ENCODE measurements around the gene FOXJ3. TPM values are rescaled to one million over a fixed set of nuclear protein-coding genes. Genes with fewer than 3 reads are reported as not detected.

The FOXJ3 gene
- total RNA-seq, 4 donors from 2014 or later = 31.2 to 88.4 (median 81.5) TPM

DNA sequence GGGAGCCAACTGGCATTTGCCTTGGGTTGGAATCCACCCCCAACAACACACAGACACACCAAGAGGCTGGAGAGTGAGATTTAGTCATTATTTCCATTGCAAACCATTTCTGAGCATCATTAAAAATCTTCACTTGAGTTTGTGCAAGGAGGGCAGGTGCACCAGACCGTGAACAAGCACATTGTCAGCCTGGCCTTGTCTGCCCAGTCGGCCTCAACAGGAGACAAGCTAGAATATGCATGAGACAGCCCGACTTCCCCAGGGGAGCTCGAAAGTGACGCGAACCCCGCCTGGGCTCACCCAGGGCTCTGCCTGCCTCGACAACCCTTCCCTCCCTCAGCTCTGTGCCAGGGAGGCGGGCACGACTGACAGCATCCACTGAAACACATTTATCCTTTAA, 197.3 kb downstream of the FOXJ3 start:
- no peaks in the 10 kb centered on the region for H3K27me3 ChIP-seq
- H3K9me3 ChIP-seq = no peaks in the 10 kb centered on the region
- intact Hi-C loops (cut with DNase I; ENCODE audit: low total_unique reads) = no loop called here

DNA sequence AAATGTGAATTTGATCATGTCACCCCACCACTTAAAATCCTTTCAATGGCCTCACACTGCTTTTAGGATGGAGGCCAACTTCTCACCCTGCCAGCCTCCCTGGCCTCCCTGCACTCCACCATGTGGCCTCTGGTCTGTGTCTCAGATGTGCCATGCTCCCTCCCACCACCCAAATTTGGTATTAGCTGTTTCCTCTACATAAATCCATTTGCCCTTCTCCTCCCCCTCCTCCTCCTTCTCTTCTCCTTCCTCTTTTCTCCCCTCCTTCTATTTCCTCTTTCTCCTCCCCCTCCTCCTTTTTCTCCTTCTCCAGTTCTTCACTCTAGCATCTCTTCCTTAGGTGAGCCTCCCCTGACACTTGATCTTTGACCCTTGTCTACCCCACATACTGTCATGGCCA, 198.6 kb downstream of the FOXJ3 start:
- intact Hi-C loops (cut with DNase I; ENCODE audit: low total_unique reads) = no loop called here

More for the DNA sequence above, 197.3 kb downstream of the FOXJ3 start:
- H3K36me3 ChIP-seq = no peaks in the 10 kb centered on the region
- no peak overlapping the region for H3K4me3 ChIP-seq
- no peaks in the 10 kb centered on the region for H3K4me1 ChIP-seq
- DNase-seq = no peak
- TF ChIP-seq, protein P1, sequence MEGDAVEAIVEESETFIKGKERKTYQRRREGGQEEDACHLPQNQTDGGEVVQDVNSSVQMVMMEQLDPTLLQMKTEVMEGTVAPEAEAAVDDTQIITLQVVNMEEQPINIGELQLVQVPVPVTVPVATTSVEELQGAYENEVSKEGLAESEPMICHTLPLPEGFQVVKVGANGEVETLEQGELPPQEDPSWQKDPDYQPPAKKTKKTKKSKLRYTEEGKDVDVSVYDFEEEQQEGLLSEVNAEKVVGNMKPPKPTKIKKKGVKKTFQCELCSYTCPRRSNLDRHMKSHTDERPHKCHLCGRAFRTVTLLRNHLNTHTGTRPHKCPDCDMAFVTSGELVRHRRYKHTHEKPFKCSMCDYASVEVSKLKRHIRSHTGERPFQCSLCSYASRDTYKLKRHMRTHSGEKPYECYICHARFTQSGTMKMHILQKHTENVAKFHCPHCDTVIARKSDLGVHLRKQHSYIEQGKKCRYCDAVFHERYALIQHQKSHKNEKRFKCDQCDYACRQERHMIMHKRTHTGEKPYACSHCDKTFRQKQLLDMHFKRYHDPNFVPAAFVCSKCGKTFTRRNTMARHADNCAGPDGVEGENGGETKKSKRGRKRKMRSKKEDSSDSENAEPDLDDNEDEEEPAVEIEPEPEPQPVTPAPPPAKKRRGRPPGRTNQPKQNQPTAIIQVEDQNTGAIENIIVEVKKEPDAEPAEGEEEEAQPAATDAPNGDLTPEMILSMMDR (IDR thresholded peaks at IDR 0.05) = no peak
- no peak for TF ChIP-seq POLR2A (IDR thresholded peaks at IDR 0.05)
- H3K27ac ChIP-seq = no peak overlapping the region

DNA sequence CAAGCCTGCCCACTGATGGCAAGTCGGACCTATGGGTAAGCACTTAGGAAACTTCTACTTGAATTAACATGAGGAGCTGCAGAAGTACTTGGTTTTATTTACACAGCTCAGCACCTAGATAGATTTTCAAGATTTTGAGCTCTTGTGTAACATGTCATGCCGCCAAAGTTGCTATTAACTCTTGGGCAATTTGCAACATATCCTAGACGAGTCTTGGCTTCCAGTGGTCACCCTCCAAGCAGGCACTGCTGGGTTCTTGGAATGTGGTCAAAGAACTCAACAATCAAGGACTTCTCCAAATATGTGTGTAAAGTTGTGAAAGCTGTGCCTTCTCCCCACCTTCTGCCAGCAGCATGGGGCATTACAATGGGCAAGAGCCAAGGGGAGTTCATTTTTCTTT, 199.6 kb downstream of the FOXJ3 start:
- Histone ChIP-seq H3K36me3 (no peaks in the 10 kb centered on the region), H3K9me3 (no peaks in the 10 kb centered on the region), H3K27me3 (no peaks in the 10 kb centered on the region), H3K4me1 (no peaks in the 10 kb centered on the region), H3K27ac (no peak overlapping the region), H3K4me3 (no peak overlapping the region)
- TF ChIP-seq, protein P1 (IDR thresholded peaks at IDR 0.05) = no peak
- no peak for TF ChIP-seq POLR2A (IDR thresholded peaks at IDR 0.05)
- intact Hi-C loops (cut with DNase I; ENCODE audit: low total_unique reads) = no loop called here
- no peak for DNase-seq

More for the DNA sequence above, 198.6 kb downstream of the FOXJ3 start:
- DNase-seq = no peak
- H3K36me3 ChIP-seq = no peaks in the 10 kb centered on the region
- TF ChIP-seq, protein P1 (IDR thresholded peaks at IDR 0.05) = no peak
- H3K27me3 ChIP-seq = no peaks in the 10 kb centered on the region
- no peaks in the 10 kb centered on the region for H3K9me3 ChIP-seq
- H3K4me1 ChIP-seq = no peaks in the 10 kb centered on the region
- no peak overlapping the region for H3K27ac ChIP-seq
- no peak overlapping the region for H3K4me3 ChIP-seq

DNA sequence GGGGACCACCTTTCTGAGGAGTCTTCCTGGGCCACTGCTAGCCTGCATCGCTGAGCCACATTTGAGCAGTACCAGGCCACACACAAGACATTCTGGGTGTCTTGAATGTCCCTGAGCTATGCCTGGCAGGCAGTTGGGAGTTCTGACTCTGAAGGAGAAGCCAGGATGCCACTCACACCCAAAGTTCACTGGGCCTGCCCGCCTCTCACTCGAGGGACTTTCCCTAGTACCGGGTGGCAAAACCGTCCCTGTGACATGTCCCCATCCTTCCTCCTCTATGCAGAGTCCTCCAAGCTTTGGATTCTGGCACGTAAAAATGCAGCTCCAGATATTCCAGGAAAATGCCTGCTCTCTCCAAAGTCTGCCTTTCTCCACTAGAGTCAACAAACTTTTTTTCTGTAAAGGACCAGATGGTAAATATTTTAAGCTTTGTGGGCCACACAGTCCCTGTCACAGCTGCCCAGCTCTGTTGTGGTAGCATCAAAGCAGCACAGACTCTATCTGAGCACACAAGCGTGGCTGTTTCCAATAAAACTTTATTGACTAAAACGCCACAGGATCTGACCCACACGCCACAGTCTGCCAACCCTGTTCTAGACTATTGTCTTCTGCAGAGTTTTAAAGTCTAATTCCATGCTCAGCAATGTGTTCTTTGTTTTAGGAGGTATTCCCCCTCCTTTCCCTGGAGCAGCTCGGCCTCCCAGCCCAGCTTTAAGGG, 201.1 kb downstream of the FOXJ3 start:
- intact Hi-C loops (cut with DNase I; ENCODE audit: low total_unique reads) = no loop called here
- TF ChIP-seq, protein P1 (IDR thresholded peaks at IDR 0.05) = no peak
- no peak for TF ChIP-seq POLR2A (IDR thresholded peaks at IDR 0.05)
- H3K4me1 ChIP-seq = no peaks in the 10 kb centered on the region
- no peak overlapping the region for H3K4me3 ChIP-seq
- DNase-seq = no peak
- H3K27ac ChIP-seq = no peak overlapping the region
- H3K27me3 ChIP-seq = no peaks in the 10 kb centered on the region
- no peaks in the 10 kb centered on the region for H3K9me3 ChIP-seq
- no peaks in the 10 kb centered on the region for H3K36me3 ChIP-seq

DNA sequence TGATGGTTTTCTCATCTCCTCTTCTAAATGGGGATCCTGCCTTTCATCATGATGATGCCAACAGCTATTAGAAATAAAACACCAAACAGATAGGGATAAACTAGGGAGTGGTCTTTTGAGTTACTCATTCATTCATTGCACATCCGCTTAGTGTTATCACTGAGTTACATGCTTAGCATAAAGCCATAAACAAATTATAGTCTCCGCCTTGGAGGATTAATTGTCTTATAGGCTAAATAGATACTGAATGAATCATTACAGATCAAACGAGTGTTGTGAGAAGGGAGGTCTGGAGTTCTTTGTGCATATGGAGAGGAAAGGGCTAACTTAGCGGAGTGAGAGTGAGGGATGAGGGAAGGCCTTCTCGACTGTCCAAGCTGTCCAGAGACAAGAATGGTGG, 201.6 kb downstream of the FOXJ3 start:
- no peak for TF ChIP-seq POLR2A (IDR thresholded peaks at IDR 0.05)
- TF ChIP-seq, protein P1 (IDR thresholded peaks at IDR 0.05) = no peak
- Histone ChIP-seq H3K4me1 (no peaks in the 10 kb centered on the region), H3K27ac (no peak overlapping the region), H3K27me3 (no peaks in the 10 kb centered on the region), H3K36me3 (no peaks in the 10 kb centered on the region), H3K4me3 (no peak overlapping the region), H3K9me3 (no peaks in the 10 kb centered on the region)
- intact Hi-C loops (cut with DNase I; ENCODE audit: low total_unique reads) = no loop called here
- no peak for DNase-seq

All from uterus (tissue), 4 donors.